GM19463 (cell line): ENCODE measurements around the gene TNPO1.

Experiments used
- ATAC-seq: cut with Tn5 transposase; IDR thresholded peaks from one replicate; pipeline ENCODE4 v1.9.1; 2021; ENCODE audit warnings: mild to moderate bottlenecking, moderate library complexity; ENCODE audit not compliant: unreplicated experiment

Gene TNPO1

DNA sequence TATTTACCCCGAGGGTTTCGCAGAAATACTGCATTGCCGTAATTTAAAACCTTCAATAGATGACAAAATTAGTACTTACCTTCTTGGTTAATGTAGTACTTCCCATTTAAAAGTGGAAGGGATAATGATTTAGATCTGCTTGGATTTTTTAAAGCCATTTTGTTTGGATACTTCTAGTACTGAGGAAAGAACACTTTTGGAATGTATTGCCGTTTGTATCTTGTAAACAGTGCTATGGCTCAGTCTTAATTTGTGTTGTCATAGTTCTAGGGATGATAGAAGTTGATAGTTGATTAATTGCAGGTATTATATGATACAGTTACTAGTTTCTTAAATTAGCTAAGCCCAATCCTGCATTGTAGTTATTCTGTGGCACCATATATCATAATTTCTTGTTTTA lies 33.1 kb downstream of the TNPO1 start:
- ATAC-seq: no peak

DNA sequence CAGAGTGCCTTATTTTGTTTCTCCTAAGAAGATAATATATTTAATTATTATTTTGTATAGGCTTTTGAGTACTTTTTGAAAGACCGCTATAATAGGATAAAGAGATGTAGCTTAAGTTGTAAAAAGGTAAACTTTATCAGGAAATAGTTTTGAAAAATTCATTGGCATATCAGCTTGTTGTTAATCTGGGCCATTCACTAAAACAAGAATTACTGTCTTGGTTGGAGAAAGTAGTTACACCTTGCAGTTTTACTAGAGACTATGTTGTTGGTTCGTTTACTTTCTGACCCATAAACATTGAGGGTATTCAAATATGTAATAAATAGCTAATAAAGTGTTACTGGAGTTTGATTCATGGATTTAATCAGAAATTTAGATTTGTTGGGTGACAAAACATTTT lies 33.7 kb downstream of the TNPO1 start:
- no peak for ATAC-seq

DNA sequence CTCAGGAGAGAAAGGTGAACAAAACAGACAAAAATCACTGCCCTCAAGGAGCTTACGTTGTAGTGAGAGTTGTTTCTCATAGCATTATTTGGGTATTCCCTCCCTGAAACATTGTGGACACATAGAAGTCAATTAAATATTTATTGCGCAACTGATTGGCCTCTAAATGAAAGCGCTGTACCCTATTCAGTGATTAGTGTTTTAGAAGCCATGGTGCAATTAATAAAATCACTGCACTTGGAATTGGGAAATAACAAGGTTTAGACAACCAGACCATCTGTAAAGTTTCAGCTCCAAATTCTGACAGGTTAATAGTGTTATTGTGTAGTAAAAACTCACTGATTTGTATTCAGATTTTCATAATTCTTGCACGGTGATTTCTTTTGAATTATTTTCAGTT lies 35.9 kb downstream of the TNPO1 start:
- no peak for ATAC-seq

DNA sequence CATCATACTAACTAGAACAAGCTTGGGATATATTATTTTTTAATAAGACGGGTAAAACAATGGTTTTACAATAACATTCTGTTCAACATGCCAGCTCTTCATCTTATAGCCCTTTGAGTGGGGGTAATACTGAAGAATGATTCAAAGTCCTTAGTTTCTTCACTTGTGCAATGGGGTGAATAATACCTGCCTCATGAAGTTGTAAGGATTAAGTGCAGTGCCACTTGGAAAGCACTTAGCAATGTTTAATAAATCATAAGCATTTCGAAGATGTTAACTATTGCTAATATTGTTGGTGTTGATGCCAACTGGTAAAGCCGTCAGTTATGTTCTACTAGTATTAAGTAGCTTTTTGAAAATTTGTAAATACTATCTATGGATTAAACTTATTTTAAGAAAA lies 38.0 kb downstream of the TNPO1 start:
- no peak for ATAC-seq

DNA sequence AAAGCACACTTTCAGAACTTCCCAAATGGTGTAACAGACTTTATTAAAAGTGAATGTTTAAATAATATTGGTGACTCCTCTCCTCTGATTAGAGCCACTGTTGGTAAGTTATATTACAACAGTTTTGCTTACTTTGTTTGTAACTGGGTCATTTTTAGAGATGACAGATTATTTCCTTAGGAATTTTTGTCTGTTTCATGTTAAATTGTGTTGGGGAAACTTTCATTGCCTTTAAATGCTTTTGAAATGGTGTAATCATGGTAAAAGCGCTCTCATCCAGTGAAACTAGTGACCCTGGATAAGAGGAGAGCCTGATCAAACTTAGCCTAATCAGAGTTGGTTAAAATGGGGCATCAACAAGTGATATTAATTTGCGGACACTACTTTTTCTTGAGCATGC lies 39.4 kb downstream of the TNPO1 start:
- no peak for ATAC-seq

DNA sequence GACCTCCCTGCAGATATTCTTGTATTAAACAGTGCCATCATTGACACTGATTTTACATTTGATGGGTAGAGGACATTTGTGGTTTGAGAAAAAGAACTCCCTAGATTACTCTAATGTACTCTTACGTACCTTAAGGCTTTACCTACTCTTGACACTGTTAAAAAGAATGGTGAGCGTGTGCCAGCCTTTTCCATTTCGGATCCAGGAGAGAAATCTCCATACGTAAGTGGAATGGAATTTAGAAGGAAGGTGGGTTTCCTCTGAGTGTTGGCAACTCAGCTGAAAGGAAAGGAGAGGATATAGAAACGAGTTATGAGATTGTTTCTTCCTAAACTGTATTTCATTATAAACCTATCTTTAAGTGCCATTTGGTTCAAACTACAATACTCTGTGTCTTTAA lies 40.9 kb downstream of the TNPO1 start:
- ATAC-seq: no peak

DNA sequence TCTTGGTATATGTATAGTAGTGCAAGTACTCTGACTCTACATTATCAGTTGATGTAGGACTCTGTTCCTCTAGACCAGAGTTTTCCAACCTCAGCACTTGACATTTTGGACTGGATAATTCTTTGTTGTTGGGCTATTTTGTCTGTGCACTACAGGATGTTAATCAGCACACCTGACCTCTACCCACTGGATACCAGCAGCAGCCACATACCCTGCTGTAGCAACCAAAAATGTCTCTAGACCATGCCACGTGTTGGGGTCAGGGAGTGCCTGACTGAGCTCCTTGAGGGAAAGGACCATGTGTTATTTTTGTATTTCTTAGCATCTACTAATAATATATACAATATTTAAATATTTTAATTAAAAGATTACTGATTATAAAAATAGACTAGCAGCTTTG lies 42.7 kb downstream of the TNPO1 start:
- ATAC-seq: no peak

DNA sequence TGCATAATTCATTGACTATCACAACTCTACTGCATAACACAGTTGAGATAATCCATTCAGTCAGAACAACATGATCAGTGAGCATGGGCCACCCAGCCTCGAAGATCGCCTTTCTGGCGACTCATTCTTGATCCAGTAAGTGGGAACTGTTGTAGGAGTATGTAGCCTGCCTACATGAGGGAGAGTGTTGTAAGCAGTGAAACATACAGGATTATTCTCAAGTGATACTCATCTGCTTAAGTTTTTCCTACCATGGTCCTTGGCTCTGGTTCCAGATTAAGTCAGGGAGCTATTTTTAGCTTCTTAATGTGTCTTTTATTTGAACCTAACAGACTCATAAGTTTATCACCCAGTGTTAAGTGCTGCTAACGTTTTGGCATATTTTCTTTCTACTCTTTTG lies 44.0 kb downstream of the TNPO1 start:
- no peak for ATAC-seq

DNA sequence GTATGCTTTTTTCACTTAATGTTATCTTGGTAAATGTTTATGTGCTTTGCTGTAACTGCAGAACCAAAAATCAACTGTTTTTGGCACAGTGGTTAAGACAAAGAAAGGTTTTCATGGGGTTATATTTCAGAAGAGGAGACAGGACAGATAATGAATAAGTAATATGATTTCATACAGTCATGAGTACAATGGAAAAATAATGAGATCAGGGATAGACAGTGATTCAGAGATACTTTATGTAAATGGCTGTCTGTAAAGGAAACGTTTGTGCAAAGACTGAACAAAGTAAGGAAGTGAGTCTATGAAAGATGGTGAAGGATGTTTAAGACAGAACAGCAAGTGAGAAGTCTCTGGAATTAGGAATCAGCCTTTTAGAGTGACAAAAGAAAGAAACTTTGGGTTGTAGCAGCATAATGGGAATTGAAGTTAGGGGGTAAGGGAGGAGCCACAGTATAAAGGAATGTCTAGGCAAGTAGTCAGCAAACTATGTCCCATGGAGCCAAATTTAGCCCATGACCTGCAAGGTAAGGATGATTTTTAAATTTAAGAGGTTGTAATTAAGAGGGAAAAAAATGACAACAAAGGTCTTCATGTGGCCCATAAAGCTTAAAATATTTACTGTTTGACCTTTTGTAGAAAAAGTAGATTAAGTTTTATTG lies 55.0 kb downstream of the TNPO1 start:
- ATAC-seq: no peak

DNA sequence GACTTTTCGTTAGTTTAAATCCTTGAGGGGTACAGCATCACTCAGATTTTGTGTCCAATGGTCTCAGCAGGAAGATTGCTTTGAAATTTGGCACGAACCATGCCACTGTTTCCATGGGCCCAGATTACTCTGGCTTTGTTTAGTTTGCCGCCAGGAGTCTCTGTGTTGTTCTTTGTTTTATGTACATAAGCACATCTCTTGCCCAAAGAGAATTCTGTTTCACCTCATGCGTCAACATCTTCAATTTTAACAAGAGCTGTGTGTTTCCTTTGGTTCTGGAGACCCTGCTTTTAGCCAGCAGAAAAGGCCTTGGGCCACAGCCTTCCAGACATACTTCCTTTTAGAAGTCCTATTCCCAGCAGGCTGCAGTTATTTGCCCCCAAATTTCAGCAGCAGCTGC lies 62.4 kb downstream of the TNPO1 start:
- no peak for ATAC-seq

DNA sequence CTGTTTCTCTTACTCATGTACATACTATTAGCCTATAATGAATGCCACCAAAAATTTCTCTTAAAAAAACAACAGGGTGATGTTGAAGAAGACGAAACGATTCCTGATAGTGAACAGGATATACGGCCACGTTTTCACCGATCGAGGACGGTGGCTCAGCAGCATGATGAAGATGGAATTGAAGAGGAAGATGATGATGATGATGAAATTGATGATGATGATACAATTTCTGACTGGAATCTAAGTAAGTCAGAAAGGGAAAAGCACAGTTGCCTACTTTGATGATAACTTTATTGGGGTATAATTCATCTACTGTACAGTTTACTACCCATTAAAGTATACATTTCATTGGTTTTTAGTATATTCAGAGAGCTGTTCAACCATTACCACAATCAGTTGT lies 66.5 kb downstream of the TNPO1 start:
- no peak for ATAC-seq

DNA sequence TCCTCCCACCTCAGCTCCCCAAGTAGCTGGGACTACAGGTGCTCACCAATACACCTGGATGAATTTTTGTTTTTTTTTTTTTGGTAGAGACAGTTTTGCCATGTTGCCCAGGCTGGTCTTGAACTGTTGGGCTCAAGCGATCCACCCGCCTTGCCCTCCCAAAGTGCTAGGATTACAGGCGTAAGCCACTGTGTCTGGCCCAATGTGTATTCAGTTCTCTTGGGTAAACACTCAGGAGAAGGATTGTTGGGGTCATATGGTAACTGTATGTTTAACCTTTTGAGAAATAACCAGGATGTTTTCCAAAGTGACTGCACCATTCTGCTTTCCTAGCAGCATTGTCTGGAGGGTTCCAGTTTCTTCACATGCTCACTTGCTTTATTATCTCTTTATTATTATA lies 67.4 kb downstream of the TNPO1 start:
- ATAC-seq: no peak

DNA sequence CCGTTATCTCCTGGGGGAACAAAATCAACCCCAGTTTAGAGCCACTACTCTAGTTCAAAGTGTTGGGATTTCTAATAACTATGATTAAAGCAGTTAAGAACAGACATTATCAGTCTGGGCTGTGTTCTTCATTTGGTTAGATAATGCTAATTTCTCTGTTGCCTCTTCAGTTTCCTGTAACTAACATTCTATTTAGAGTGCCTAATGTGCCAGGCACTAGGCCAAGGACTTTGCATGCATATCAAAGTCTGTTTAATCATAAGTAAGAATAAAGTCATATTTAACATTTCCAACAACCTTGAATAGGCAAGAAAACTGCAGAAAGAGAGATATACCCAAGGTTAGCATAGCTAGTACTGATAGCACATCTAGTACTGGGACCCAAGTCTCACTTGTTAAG lies 68.4 kb downstream of the TNPO1 start:
- no peak for ATAC-seq

DNA sequence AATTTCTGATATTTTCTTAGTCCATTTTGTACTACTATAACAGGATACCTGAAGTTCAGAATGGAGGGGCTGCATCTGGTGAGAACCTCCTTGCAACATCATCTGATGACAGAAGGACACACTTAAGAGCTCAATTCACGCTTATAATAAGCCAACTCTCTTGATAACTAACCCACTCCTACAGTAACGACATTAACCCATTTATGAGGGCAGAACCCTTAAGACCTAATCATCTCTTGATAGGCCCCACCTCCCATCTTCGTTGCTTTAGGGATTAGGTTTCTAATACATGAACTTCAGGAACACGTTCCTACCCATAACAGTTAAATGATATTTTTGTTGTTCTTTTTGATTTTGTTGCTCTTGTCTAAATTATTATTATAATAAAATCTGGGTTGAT lies 69.4 kb downstream of the TNPO1 start:
- ATAC-seq: no peak

DNA sequence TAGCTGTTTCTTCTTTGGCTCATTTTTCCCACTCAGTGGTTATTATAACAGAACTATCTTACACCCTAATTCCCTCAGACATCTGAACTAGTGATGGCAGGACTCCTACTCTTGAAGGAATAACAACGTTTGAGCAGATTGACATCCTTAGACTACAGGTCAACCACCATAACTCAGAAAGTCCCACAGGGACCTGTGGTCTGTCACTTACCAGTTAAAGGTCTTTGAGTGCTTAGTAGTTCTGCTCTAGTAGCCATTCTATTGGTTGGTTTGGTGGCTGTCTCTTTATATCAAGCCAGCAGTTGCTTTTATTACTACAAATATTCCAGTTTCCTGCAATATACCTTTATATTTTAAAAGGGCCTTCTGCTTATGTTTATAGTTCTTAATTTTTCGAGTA lies 72.1 kb downstream of the TNPO1 start:
- ATAC-seq: no peak

DNA sequence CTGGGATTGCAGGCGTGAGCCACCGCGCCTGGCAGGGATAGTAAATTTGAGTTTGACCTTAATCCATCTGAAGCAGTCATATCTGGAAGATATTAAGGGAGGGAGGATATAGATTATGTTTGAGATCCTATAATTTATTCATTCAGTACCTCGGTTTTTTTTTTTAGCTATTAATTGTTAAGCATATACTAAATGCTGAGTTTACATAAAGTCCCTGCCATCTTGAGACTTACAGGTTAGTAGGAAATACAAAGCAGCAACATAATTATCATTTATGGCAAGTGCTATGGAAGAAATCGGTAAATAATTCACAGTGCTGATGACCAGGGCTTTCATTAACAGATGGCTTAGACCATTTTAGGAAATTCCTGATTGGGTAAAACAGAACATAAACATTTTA lies 72.9 kb downstream of the TNPO1 start:
- no peak for ATAC-seq

DNA sequence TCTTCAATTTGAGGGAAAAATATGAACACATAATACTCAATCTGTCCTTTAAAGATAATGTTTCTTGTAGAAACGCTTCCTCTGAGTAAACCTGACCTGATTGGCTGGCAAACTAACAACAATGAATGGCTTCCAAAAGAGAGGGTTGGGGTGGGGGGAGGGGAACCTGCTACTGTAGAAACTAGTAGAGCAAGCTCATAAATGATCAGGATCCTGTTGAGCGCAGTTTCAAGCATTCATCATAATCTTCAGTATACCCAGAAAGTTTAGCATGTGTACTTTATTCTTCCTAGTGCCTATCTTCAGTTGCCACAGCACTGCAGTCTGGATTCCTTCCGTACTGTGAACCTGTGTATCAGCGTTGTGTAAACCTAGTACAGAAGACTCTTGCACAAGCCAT lies 76.4 kb downstream of the TNPO1 start:
- no peak for ATAC-seq

DNA sequence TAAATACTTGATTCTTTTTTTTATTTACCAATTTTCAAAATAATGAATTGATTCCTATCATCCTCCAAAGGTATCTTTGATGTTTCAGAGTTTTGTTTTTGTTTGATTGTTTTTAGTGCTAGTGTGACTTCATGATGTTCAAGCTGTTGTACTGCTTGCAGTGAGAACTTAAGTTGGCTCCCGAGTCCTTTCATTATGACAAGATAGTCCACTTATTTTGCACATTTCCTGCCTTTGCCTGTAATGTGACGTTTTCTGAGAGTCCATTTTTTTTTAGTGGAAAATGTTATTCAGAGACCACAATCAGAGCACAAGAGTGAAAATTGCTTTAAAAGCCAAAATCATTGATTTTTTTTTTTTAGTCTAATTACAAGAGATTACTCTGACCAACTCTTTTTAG lies 79.3 kb downstream of the TNPO1 start:
- no peak for ATAC-seq

DNA sequence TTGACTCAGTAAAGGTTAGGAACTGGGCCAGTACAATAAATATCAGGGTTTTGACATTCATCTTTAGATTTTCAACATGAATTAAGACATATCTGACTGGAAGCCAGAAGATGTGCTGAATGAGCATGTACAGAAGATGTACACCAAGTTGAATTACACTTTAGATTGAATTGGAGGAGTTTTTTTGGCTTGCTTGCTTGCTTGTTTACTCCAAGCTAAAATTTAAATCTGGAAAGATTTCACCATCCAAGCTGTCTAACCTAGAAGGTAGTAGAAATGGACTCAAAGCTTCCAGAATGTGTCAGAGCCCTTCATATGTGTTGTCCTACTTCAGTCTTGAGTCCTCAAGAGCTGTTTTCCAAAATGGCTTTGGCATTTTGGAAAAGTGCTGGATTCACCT lies 90.3 kb downstream of the TNPO1 start:
- ATAC-seq: no peak

DNA sequence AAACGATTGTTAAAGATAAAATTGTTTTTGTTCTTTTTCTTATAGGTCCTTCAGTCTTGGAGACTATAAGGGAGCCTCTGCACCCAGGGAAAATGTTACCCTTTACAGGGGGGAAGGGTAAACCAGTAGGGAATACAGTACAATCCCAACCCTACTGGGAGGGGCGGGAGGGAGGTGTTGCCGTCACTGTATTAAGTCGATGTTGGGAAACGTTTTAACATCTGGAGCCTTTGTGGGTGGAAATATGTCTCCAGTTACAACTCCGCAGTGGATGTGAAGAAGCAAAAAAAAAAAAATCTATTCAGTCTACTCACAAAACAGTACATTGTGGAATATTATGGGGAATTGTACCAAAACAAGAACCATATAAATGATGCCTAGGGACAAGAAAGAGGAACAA lies 92.2 kb downstream of the TNPO1 start:
- no peak for ATAC-seq

DNA sequence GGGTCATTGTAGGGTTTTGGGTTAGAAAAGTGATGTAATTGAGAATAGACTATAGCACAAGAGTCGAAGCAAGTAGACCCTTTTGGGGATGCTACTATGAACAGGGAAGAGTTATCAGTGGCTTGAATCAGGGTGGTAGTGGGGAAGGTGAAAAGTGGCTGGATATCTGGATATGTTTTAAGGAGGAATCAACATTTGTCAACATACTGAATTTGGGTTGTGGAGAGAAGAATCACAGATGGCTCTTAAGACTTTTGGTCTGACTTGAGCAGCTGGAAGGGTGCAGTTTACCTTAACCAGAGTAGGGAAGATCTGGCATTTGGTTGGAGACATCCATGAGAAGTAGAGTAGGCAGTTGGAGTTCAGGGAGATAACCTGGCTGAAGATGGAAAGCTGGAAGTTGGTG lies 100.9 kb downstream of the TNPO1 start:
- no peak for ATAC-seq

DNA sequence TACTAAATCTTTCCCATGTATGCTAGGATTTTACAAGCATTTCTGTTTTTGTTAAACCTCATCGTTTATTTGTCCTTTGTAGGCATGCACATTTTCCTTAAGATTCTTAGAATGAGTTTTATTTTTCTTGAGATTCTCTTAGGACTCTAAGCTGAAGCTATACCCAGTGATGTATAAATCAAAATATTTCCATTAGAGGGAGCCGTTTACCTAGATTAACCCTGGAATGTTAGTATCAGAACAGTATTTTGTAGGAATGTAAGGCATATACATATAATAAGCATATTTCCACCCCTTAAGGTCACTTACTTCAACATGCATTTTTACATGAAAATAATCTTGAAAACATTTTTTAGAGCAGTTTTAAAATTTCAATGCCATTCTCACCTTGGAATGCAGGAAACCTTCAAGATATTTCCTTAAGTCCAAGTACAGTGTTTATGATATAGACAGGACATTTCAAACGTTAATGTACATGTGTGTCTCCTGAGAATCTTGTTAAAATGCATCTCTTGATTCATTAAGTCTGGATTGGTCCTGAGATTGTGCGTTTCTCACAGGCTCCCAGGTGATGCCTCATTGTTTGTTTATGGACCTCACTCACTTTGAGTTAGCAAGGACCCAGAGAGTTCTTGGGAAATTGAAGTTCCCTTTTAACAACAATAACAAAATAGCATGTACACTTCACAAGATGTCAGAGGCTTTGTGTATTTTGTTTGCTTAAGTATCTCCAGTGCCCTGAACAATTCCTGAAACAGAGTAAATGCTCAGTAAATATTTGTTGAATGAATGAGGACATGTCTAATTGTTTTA lies 104.4 kb downstream of the TNPO1 start:
- ATAC-seq: no peak

DNA sequence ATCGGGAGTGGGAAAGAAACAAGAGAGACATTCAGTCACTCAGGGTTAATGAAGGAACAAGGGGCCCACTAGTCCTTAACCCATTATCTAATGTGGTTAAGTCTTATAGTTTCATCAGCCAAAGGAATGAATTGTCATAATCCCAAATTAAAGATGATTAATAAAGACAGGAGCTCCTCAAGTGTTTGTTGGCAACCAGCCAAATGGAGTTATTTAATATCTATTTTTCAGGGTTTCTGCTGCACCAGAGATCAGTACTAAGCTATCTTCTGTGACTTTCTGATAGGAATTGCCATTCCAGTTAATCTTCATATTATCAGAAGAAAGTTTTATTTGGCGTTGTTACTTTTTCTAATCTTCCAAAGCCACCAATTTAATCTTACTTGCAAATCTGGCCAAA lies 105.4 kb downstream of the TNPO1 start:
- ATAC-seq: no peak
